HG03066 (cell line): ENCODE results near the gene TCF21.
"Not testable (repeated sequence)": the region's sequence is repeated elsewhere in the genome, so short reads cannot be mapped to it uniquely, and the experiment has no call there.

ENCODE experiments used
- ATAC-seq: cut with Tn5 transposase; IDR thresholded peaks from one replicate; pipeline ENCODE4 v1.9.1; 2021; ENCODE audit warnings: low read depth; ENCODE audit not compliant: unreplicated experiment

TCF21 gene

DNA sequence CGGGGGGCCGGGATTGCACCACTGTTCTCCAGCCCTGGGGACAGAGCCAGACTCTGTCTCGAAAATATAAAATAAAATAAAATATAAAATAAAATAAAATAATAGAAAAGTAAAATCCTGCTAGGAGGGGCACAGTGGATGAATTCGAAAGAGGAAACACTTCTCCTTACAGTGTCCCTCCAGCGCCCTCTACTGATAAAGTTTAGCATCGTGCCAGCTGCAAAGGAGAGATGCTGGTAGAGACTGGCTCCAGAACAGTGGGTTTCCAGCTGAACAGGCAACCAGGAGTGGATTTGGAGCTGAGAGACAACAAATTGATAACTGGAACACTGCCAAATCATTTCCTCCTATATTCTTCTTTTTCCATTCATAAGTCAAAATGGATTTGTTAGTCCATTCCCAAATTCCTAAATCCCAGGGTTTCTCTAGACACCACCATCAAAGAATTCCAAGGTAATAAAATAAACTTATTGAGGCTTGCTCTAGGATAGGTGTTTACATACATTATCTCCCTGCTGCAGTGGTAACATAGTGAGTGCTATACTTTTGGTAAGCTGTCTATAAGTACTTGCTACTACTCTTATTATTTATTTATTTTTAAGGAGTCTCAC, 32.4 kb downstream of the TCF21 start:
- ATAC-seq = peak; percentile 58

DNA sequence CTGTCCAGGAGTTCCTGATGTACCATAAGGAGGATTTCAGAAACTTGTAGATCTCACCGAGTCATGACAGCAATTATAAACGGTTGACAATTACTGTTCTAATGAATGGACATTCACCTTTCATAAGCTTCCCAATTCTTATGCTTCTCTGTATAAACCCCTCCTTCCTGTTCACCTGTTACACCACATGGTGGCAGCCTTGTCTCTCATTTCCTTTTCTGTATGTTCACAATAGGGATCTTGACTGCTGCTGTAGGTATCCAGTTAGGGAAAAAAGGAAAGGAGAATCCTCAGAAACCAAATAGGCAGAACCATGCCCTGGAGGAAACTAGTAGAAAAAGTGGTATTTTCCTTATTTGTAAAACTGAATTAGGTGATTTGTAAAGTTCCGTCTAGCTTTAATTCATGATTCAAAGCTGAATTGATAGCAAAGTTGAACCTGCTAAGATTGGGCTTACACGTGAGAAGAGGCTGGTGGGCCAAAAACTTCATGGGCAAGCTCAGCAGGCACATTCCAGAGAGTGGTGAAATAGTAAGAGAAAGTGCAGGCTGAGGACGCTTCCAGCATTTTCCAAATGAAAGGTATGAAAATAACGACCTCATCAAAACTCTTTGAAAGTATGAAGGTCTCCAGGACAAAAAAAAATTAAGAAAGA, 35.2 kb downstream of the TCF21 start:
- ATAC-seq = peak; percentile 85

DNA sequence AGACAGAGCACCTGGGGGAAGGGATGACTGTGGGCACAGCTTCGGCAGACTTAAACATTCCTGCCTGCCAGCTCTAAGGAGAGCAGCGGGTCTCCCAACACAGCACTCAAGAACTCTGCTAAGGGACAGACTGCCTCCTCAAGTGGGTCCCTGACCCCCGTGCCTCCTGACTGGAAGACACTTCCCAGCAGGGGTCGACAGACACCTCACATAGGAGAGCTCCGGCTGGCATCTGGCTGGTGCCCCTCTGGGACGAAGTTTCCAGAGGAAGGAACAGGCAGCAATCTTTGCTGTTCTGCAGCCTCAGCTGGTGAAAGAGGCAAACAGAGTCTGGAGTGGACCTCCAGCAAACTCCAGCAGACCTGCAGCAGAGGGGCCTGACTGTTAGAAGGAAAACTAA, 42.3 kb downstream of the TCF21 start:
- ATAC-seq = not testable (repeated sequence)

DNA sequence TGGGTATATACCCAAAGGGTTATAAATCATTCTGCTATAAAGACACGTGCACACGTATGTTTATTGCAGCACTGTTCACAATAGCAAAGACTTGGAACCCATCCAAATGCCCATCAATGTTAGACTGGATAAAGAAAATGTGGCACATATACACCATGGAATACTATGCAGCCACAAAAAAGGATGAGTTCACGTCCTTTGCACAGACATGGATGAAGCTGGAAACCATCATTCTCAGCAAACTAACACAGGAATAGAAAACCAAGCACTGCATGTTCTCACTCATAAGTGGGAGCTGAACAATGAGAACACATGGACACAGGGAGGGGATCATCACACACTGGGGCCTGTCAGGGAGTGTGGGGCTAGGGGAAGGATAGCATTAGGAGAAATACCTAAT, 47.4 kb downstream of the TCF21 start:
- ATAC-seq = not testable (repeated sequence)

DNA sequence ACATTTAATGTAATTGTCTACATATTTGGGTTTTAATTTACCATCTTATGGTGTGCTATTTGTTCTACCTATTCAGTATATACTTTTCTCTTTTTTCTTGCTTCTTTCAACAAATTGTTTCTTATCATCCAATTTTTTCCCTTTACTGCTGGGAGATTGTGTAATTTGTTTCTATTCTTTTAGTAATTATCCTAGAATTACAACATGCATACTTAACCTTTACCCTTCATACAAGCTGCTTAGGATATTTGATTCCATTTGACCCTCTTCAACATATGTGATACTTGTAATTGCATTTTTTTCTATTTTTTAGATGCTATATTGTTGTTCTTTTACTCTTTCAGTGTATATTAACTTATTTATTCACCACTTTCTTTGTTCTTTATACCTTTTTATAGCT, 49.0 kb downstream of the TCF21 start:
- ATAC-seq = no peak

DNA sequence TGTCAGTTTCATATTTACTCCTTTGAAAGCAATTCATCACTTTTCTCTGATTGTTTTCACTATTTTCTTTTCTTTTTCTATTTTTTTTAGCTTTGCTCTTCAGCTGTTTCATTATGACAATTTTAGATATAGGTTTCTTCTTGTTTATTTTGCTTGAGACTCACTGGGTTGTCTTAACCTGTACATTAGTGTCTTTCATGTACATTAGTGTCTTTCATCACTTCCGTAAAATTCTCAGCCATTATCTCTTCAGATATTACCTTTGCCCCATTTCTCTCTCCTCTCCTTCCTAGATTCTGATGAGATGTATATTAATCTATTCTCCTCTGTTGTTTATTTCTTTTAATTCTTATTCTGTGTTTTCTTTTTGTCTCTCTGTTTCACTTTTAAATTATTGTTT, 49.6 kb downstream of the TCF21 start:
- ATAC-seq = no peak

DNA sequence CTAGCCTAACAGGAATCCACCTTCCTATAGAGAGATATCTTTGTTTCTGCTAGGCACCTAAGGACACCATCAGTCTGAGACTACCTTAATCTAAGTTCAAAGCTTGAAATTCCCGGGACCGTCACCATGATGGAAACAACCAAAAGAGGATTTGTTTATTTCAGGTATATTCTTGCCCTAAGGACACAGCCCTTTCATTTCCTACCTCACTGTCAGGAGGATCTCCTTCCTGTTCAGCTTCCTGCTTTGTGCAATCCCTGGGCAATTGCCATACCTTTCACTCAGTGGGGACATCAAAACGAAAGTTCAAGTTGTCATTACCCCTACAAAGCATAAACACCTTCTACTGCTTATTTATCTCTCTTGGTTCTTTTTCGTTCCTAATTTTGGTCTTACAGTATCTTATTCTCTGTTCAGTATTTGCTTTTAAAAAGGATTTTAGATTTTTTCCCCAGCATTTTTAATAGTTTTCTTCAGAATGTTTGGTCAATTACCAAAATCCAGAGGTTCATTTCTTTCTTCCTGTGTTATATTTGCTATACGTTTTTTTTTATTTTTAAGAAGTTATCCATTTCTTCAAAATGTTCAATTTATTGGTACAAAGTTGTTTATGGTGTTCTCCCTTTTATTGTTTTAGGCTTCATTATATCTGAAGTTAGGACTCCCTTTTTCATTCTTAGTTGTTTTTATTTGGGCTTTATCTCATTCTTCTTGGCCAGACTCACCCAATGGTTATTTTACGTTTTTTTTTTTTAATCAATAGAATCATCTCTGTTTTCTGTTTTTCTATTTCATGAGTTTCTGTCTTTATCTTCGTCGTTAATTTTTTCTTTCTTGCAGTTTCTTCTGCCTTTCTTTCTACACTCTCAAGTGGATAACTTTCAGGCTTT, 51.1 kb downstream of the TCF21 start:
- no peak for ATAC-seq
